NCI-H1105 treated with DMSO at 0.1 percent for 48 hours (cell line): ENCODE measurements around the gene PRG2.
A peak's percentile ranks its signal among the peaks of the same experiment; 100 is the strongest.

Experiments
- DNase-seq: peaks from one replicate; lab custom pipeline; 2025; lab: John Stamatoyannopoulos, UW

PRG2 gene, protein sequence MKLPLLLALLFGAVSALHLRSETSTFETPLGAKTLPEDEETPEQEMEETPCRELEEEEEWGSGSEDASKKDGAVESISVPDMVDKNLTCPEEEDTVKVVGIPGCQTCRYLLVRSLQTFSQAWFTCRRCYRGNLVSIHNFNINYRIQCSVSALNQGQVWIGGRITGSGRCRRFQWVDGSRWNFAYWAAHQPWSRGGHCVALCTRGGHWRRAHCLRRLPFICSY

DNA sequence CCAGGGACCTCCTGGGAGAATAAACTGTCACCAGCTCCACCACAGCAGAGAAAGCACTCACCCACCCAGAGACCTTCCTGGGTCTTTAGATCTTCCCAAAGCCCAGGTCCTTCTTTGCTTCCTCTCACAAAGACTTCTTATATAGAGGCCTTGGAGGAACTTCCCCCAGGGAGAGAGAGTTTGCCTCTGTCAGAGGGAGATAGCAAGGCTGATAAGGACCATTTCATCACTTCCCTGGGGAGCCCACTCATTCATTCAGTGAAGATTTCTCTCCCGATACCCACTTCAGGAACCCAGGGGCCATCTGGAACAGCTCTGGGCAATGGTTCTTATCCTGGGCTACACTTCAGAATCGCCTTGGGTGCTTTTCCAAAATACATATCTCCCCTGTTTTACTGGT lies at the start of gene PRG2:
TSS of gene PRG2 (minus strand) at position 116 of the 400 bp plus-strand sequence. CDS start 706 bp downstream, outside the sequence.
- DNase-seq = no peak

DNA sequence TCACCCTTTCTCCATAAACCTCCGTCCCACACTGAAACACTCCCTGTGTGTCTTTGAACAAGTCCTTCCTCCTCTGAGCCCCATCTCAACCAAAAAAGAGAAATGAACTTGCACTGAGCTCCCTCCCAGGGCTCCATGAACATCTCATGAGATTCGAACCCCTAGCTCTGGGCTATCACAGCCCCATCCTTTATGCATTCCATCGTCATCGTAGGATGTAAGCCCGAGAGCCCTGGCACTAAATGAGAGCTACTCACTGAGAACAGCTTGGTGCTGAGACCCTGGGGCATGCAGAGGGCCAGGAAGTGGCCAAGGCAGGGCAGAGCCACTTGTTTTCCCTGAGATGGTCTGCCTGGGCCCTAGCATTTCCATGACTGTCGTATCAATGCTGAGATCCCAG lies 49.3 kb upstream of the PRG2 start:
- DNase-seq = no peak

DNA sequence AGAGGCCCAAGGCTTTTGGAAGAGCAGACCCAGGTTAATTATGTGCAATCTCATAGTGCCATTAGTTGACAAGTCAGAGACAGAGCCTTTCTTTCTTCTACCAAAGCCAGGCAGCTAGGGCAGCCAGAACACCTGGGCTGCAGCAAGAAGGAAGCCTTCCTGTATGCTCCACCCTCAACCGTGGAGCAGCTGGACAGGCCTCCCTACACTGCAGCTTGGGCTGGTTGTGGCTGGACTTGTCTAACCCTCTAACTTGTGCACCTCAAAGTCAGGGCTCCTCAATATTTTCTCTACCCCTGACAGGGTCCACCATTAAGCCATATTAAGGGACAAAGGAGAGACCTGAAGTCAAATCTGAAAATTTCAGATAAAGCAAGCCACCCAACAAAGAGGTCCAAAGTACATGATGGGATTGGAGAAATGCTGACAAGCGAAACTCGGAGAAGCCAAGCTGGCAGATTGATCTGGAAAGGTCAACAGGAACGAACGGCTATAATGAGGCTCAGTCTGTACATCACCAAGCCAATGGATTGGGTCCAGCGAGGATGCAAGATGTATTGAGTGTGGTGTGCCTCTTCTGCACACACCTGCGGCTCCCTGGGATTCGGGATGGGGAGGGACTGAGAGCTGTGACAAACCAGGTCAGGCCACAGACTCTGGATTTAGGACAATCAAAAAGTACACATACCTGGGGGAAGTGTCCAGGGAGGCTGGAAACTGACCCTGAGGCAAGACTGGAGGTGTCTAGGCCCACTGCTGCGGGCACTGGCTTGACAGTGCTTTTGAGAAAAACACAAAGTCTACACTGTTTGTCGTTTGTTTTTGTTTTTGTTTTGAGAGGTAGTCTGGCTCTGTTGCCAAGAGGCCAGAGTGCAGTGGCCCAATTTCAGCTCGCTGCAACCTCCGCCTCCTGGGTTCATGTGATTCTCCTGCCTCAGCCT lies 48.2 kb upstream of the PRG2 start:
- no peak for DNase-seq

DNA sequence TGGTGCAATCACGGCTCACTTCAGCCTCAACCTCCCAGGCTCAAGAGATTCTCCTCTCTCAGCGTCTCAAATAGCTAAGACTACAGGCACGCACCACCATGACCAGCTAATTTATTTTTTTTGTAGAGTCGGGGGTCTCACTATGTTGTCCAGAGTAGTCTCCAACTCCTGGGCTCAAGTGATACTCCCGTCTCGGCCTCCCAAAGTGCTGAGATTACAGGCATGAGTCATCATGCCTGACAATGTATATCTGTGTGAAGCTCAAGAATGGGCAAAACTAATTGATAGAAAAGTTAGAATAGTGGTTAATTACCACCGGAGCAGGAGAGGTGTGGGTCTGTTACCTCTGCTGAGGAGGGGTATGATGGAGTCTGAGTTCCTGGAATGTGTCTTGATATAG lies 45.6 kb upstream of the PRG2 start:
- DNase-seq = no peak

DNA sequence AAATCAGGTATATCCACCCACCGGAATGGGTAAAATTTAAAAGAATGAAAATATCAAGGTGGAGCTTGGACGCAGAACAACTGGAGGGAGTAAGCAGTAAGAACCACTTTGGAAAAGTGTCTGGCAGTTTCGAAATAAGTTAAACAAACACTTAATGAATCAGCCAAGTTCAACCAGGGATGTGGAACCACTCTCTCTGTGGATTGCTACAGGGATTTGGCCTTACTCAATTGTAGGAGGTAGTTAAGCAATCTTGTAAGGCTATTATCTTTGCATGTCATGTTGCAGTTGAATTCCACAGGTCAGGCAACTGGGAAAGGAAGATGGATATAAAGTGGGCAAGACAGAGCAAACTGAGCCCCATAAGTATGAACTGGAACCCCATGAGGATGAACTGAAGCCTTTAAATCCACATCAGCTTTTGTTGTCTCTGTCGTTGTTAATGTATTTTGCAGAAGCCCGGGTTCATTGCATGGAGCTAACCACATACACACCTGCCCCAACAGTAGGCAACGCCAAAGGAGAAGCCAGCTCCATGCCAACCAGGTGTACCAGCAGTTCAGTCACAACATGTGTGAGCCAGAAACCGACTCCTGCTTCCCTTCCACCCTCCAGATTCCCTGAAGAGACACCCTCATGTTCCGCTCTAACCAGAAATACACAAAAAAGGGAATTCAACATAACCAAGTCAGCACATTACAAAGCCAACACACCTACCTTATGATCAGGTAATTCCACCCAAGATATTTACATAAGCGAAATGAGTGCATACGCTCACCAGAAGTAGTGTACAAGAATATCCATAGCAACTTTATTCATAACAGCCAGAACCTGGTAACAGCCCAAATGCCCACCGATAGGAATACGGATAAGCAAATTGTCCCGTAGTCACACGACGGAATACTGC lies 44.4 kb upstream of the PRG2 start:
- no peak for DNase-seq

DNA sequence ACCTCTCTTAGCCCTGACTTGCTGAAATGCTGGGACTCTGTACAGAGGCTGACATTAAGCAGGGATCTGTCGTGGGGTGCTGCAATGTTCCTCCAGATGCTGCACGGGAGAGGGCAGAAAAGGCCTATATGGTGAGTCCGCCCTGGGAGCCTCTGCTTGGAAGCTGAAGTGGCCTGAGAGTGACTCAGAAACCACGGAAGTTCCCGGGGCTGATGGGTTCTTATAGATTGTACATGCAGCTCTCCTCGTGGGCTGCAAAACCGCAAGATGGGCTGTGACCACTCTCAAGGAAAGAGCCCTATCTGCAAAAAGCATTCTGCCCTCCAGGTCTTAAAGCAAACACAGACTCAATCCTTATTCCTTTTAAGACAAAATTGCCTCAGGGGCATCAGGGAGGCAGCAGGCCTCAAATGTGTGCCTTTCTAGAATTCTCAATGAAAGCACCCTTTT lies 42.3 kb upstream of the PRG2 start:
- DNase-seq = no peak

DNA sequence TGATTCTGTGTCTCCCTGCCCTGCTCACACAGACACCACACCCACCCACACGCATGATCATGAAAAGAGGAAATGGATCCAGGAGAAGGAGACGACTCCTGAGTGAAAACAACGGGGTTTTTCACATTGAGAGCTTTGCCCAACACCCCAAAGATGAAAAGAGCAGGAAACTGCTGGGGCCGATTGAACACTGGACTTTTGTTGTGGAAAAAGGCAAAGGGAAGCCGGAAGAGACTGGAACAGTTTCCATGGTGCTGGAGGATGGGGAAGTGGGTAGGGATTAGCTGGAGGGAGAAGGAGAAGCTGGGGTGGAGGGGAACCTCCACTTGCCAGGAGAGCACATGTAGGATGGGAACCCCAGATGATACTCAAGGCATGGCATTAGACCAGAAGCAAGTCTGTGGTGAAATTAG lies 41.7 kb upstream of the PRG2 start:
- DNase-seq = no peak

DNA sequence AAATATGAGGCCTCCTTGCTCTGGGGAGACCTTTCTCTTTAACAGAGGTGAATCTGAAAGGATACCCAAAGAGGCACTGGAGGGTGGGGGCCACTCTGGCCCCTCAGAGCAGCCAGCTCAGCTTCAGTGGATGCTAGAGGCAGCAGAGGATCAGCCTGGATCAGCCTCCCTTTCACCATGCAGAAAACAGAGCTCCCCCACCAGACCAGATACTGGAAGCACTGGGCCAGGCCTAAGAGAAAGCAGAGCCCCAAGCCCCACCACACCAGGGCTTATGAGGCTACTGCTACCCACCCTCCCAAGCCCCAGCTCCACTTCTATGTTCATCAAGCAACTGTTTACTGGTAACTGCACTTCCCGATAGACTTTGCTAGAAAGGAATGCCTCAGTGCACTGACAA lies 40.5 kb upstream of the PRG2 start:
- DNase-seq = no peak

DNA sequence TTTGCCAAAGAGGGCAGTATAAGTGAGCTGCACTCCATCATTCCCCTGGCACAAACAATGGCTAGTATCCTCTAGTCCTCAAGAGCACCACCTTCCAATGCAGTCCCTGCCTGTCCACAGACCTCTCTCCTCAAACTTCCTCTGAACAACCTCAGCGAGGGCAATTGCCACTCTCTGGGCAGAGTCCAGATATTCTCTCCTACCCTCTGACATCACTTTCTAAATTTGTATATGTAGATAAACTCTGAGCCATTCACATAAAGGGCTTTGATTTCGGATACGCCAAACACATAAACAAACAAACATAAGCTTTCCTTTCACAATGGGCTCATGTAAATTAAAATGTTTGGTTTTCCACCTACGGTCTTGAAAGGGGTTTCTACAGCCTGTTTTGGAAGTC lies 39.5 kb upstream of the PRG2 start:
- peak; percentile 32 for DNase-seq

DNA sequence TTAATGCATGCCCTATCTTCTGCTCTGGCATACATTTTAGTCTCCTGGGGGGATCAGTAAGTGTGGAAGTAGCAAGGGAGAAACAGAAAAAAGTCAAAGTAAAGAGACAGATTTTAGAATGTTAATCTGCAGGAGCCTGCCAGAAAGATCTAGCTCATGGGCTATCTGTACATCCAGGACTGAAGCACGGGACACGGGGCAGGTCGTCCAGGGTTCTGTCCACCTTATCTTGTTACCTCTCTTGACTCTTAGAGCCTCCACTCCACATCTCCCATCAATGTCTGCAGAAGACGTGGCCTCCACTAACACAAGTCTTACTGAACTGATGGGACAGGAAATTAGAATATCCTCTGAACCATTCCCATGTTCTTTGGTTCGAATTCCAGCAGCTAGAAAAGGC lies 38.2 kb upstream of the PRG2 start:
- DNase-seq = no peak

DNA sequence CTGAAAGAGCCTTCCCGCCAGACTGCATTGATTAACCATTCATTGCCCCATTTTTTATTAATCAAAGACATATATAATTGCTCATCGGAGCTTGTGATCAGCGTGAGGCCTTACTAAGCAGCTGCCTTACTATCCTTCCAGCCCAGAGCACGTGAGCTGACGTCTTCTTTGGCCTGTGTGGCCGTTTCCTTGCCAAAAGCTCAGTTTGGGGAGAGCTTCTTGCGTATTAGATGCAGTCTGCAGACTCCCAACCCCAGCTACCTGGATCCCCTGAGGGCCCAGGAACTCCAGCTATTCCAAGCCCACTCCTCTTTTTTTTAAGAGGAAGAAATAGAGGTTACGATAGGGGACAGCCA lies 37.3 kb upstream of the PRG2 start:
- no peak for DNase-seq

DNA sequence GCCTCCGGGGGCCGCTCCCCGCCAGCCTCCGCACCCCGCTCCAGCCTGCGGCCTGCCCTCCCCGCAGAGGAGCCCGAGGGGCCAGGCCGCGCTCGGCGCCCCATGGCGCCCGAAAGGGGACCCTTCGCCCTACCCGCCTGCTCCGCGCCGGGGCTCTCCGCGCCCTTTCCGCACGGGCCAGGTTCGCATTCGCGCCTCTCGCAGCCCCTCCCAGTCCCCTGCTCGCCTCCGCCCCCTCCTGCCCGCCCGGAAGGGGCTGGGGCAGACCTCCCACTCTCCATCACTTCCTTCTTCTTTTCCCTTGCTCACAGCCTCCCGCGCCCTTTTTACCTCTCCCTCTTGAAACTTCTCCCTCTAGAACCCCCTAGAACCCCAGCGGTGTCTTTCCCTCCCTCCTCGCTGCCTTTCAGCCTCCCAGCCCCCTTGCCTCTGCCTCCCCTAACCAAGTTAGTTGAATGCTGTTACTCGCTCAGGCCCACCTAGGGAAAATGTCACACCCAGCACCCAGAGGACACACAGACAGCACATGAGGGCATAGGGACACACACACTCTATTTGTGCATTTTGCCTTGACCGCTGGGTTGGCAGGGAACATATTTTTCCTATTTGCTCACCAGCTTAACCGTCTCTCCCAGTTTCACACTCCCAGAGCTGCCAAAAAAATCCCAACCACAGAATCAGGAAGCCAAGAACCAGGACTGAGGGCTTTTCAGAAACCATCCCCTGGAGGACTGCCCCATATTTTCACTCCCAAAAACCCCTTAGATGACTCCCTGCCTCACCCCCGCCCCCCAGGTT lies 36.7 kb upstream of the PRG2 start, which contains the start of gene SLC43A3:
TSS of gene SLC43A3 (minus strand) at position 193 of the 798 bp plus-strand sequence. CDS start 949 bp downstream, outside the sequence.
- no peak for DNase-seq

DNA sequence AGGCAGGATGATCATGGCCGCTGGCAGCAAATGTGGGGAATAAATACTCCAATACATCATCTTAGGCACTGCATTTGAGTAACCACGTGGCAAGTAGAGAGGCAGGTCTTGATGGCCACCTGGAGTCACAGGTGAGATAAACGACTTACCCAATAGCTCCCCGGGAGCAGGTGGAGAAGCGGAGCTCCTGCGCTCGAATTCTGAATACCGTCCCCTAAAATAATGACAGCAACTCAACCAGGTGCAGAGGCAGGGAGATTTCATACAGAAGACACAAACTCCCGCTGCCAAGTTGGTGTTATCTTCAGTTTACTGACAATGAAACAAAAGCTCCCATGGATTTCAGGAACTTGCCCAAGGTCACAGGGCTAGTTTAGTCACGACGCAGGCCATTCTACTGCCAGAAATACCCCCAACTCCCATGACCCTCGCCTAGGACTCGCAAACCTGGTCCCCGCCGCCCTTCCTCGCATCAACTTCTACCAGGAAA lies 36.0 kb upstream of the PRG2 start:
- DNase-seq = no peak

DNA sequence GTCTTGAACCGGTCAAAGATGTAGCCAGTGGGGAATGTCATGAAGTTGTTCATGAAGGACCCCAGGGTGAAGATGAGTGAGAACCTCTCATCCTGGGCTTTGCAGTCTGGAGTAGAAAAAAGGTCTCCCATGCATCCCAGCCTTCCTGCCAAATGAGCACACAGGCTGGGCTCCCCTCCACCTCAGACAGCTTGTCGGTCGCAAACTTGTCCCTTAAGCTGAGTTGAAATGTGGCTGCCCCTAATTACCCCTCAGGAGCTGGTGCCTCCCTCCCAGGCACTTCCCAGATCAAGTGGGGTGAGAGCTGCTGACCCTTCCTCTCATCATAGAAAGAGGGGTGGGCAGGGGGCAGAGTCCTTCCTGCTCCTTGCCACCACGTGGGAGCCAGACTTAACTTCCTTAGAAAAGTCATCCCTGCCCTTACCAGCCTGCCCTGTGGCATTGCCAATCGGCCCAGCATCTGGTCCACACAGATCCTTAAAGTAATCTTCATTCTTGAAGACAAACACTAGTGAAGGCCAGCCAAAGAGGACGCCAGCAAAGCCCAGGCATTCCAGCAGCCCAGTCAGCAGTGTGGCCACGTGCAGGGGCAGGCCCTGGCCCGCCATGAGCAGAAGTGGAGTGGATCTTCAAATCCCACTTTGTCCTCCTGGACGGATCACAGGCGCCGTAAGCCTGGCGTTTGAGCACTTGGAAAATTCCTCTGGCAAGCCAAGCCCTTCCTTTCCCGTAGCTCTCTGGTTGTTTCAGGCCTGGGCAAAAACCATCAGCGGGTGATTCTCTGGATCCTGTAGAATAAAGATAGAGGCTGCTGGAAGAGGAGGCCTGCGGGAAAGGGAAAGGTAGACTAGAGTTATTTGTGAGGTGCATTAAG lies 35.4 kb upstream of the PRG2 start:
- no peak for DNase-seq

DNA sequence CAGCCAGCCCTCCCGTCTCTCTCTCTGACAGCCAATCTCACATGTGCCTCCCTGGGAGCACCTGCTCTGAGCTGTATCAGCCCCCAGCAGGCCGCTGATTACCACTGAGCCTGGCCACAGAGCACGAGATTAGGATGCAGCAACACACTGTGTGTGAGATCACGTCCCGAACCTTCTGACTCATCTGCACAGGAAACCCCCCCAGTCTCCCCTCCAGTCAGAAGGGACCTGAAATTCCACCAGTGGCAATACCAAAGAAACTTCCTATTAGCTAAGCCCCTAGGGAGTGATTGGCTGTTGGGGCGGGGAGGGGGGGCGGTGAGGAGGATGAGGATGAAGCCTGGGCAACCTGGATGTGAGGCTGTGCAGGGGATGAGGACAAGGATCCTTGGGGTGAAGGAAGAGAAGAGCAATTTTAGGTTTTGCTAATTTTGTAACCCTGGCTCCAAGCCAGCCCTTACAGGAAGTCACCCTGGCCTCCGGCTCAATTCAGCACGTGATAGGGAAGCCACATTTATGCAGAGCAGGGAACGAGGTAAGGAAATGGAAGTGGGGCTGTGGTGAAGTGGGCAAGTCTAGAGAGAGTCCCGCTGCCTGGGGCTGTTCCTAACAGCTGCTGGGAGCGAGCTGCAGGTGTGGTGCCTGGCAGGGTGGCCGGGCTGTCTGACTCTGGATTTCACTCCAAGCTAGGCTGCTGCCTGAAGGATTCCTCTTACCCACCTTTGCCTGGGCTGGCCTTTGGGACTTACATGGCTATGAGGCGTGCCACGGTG lies 34.5 kb upstream of the PRG2 start:
- no peak for DNase-seq

DNA sequence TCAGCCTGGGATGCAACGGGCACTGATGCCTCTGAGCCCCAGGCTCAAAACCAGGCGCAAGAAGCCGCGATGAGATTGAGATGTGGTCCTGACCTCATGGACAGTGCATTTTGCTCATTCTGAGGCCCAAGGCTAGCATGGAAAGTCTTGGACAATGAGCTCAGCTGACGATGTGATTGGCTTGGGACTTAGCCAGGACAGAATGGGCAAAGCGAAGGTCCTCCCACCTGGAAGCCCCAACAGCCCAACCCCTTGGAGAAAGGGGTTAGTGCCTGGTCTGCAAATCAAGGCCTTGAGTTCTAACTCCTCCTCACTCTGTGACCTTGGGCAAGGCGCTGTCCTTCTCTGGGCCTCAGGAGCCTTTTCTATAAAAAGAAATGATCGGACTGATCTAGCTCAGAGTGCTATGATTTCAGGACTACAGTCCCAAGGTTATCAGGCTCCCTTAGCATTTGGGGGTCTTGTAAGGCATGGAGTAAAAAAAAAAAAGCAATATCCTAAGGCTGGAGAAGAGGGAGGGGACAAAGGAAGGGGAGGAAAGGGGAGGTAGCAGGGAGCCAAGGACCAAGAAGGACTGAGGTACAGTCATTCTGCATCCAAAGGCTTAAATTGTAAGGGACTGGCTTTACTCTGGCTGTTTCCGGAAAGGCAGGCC lies 33.8 kb upstream of the PRG2 start:
- no peak for DNase-seq

DNA sequence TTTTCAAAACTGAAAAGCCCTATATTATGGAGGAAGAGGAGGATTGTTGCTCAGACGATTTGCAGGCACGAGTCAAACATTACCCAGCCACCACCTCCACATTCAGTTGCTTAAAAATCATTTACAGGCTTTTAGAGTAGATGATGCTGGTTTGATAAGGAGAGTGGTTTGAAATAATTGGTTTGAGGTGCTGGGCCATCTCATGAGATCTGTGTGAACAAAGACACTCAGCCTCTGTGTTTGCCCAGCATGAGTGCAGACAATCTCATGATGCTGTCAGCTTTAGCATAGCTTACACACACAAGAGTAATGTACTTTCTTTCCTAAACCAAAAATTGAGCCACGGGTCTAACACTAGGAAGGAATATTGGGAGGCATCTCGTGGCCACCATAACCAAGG lies 32.2 kb upstream of the PRG2 start:
- DNase-seq = no peak

DNA sequence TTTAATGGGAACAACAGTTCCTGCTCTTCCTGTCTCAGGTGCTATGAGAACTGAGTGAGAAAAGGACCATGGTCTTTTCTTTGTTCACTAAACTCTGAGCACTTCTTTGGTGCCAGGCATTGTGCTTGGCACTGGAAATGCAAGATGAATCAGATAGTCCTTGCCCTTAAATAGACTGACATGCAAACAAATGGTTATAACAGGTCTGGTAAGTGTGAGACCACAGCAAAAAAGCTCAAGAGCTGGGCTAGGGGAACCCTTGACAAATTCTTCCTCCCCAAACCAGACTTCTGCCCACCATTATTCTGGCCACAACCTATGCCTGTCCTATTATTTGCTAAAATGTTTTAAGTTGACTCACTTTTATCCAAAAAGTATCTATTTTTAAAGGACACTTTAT lies 31.4 kb upstream of the PRG2 start:
- DNase-seq = no peak

DNA sequence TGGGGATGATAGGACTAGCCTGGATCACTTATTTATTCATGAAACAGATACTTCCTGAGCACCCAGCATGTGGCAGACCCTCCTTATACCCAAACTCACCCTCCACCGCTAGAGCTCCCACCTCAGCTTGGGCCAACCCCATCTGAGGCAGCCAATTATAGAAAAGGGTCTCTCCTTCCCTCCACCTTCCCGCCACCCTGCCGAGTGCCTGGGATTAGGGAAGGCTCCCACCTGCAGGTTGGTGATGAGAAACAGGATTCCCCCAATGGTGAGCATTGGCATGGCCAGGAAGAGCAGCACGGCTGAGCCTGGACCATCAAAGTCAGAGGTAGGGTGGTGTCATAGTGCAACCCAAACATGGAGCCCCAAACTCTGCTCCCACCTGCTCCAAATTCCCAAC lies 30.6 kb upstream of the PRG2 start:
- no peak for DNase-seq
